ENCODE data around the gene MAPK1.

MAPK1 gene

GRCh38 chr22:21709688-21710087, 157.8 kb downstream of the MAPK1 start:
- H3K4me3 ChIP-seq (ENCODE audit: extremely low read depth, insufficient read depth, low read length, poor library complexity, severe bottlenecking) = no peak overlapping the region
- peaks cover 2% of the 10 kb centered on the region for H3K4me1 ChIP-seq (ENCODE audit: control insufficient read depth, insufficient read depth, low read length, poor library complexity, severe bottlenecking)
- H3K9me3 ChIP-seq (ENCODE audit: control insufficient read depth, low read length) = no peaks in the 10 kb centered on the region
- no peak overlapping the region for H3K27ac ChIP-seq (ENCODE audit: low read depth, low read length, severe bottlenecking)
- WGBS, 2 experiments (ENCODE audit: insufficient coverage in 2 of 2) = 90 to 96% methylated on average over 7 to 8 of the region's 8 CpGs
- H3K36me3 ChIP-seq (ENCODE audit: control insufficient read depth, insufficient read depth, low read length) = no peaks in the 10 kb centered on the region

DNA sequence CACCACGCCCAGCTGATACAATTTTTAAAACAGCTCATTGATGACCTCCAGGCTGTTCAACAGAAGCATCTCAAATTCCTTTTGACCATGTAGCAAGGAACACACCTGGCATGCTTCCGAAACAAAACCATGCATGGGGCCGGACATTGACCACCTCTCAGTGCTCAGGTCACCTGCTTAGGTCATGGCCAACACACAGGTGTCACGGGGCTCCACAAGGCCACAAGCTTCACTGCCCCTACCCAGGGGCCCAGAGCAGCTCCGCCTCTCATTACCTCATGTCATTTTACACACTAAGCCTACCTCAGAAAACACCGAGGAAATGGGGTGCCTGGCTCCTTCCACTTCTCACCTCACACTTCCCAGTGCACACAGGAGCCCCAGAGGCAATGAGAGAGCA, 158.5 kb downstream of the MAPK1 start:
- H3K4me3 ChIP-seq (ENCODE audit: extremely low read depth, insufficient read depth, low read length, poor library complexity, severe bottlenecking) = no peak overlapping the region
- H3K9me3 ChIP-seq (ENCODE audit: control insufficient read depth, low read length) = no peaks in the 10 kb centered on the region
- peaks cover 2% of the 10 kb centered on the region for H3K4me1 ChIP-seq (ENCODE audit: control insufficient read depth, insufficient read depth, low read length, poor library complexity, severe bottlenecking)
- no peak overlapping the region for H3K27ac ChIP-seq (ENCODE audit: low read depth, low read length, severe bottlenecking)
- WGBS, 2 experiments (ENCODE audit: insufficient coverage in 2 of 2) = 94 to 99% methylated on average over 5 to 6 of the region's 6 CpGs
- H3K36me3 ChIP-seq (ENCODE audit: control insufficient read depth, insufficient read depth, low read length) = no peaks in the 10 kb centered on the region

- WGBS, 2 experiments (ENCODE audit: insufficient coverage in 2 of 2) = 92 to 94% methylated on average over 2 to 3 of the region's 3 CpGs
- Histone ChIP-seq H3K27ac (ENCODE audit: low read depth, low read length, severe bottlenecking) (no peak overlapping the region), H3K9me3 (ENCODE audit: control insufficient read depth, low read length) (no peaks in the 10 kb centered on the region), H3K4me1 (ENCODE audit: control insufficient read depth, insufficient read depth, low read length, poor library complexity, severe bottlenecking) (no peaks in the 10 kb centered on the region), H3K36me3 (ENCODE audit: control insufficient read depth, insufficient read depth, low read length) (no peaks in the 10 kb centered on the region), H3K4me3 (ENCODE audit: extremely low read depth, insufficient read depth, low read length, poor library complexity, severe bottlenecking) (no peak overlapping the region)
Observed at GRCh38 chr22:21707677-21708076, 159.8 kb downstream of the MAPK1 start.

All from mesodermal cell (in vitro differentiated cells).